GOT3 (cell line): Measurements from ENCODE around the gene ACTRT2.

Source experiments
- DNase-seq: peaks from one replicate; lab custom pipeline; 2025; ENCODE audit warnings: mixed read lengths; lab: John Stamatoyannopoulos, UW

The ACTRT2 gene

GRCh38 chr1:3018576-3018975, 2.7 kb upstream of the ACTRT2 start:
- no peak for DNase-seq

GRCh38 chr1:3019007-3019515, 2.2 kb upstream of the ACTRT2 start:
- no peak for DNase-seq

GRCh38 chr1:3019516-3020051, 1.7 kb upstream of the ACTRT2 start:
- DNase-seq: no peak

GRCh38 chr1:3020263-3020909, 881 bp upstream of the ACTRT2 start:
- DNase-seq: no peak

GRCh38 chr1:3021801-3022401, 634 bp downstream of the ACTRT2 start:
- DNase-seq: no peak

- no peak for DNase-seq
These were observed 1.3 kb downstream of the ACTRT2 start for GRCh38 chr1:3022511-3022973.

- no peak for DNase-seq
These were observed 1.7 kb downstream of the ACTRT2 start for GRCh38 chr1:3022976-3023375.

GRCh38 chr1:3024019-3024418, 2.8 kb downstream of the ACTRT2 start:
- no peak for DNase-seq

- DNase-seq: no peak
These were observed 3.3 kb downstream of the ACTRT2 start for GRCh38 chr1:3024588-3024987.

- no peak for DNase-seq
These were observed 4.9 kb downstream of the ACTRT2 start for GRCh38 chr1:3026124-3026523.

- no peak for DNase-seq
These were observed 5.5 kb downstream of the ACTRT2 start for GRCh38 chr1:3026581-3027391.

GRCh38 chr1:3027611-3028371, 6.5 kb downstream of the ACTRT2 start:
- DNase-seq: no peak

- DNase-seq: no peak
These were observed 7.4 kb downstream of the ACTRT2 start for GRCh38 chr1:3028531-3029282.

GRCh38 chr1:3029481-3029961, 8.3 kb downstream of the ACTRT2 start:
- DNase-seq: no peak

GRCh38 chr1:3029991-3030662, 8.9 kb downstream of the ACTRT2 start:
- DNase-seq: no peak

- DNase-seq: no peak
These were observed 9.6 kb downstream of the ACTRT2 start for GRCh38 chr1:3030663-3031381.

GRCh38 chr1:3031401-3032221, 10.3 kb downstream of the ACTRT2 start:
- no peak for DNase-seq

GRCh38 chr1:3032371-3033039, 11.2 kb downstream of the ACTRT2 start:
- no peak for DNase-seq
